Measurements from ENCODE around the gene SLC22A4. TPM values are rescaled to one million over a fixed set of nuclear protein-coding genes. Genes with fewer than 3 reads are reported as not detected.
A peak's percentile ranks its signal among the peaks of the same experiment; 100 is the strongest.

SLC22A4 gene
- total RNA-seq, 1 experiment from 2014 or later: 1.1 TPM

- Histone ChIP-seq H3K4me1 (peaks cover 31% of the 10 kb centered on the region), H3K27me3 (no peaks in the 10 kb centered on the region), H3K4me3 (no peak overlapping the region), H3K36me3 (no peaks in the 10 kb centered on the region), H3K9me3 (replicated peaks) (no peaks in the 10 kb centered on the region), H3K27ac (no peak overlapping the region)
- DNase-seq: no peak
Measured at GRCh38 chr5:132315529-132316067, 21.4 kb downstream of the SLC22A4 start.

- DNase-seq: no peak
Measured at GRCh38 chr5:132319975-132320374, 25.8 kb downstream of the SLC22A4 start.

GRCh38 chr5:132321109-132321721 is 27.0 kb downstream of the SLC22A4 start:
- Histone ChIP-seq H3K27me3 (no peaks in the 10 kb centered on the region), H3K9me3 (replicated peaks) (no peaks in the 10 kb centered on the region), H3K36me3 (no peaks in the 10 kb centered on the region), H3K4me1 (peaks cover 36% of the 10 kb centered on the region), H3K4me3 (no peak overlapping the region), H3K27ac (no peak overlapping the region)
- no peak for DNase-seq

More at GRCh38 chr5:132319975-132320374, 25.8 kb downstream of the SLC22A4 start:
- H3K4me1 ChIP-seq: peaks cover 39% of the 10 kb centered on the region
- no peaks in the 10 kb centered on the region for H3K36me3 ChIP-seq
- H3K4me3 ChIP-seq: no peak overlapping the region
- no peak overlapping the region for H3K27ac ChIP-seq
- H3K27me3 ChIP-seq: no peaks in the 10 kb centered on the region
- no peaks in the 10 kb centered on the region for H3K9me3 ChIP-seq (replicated peaks)

GRCh38 chr5:132322266-132322665 is 28.1 kb downstream of the SLC22A4 start:
- Histone ChIP-seq H3K27me3 (no peaks in the 10 kb centered on the region), H3K4me3 (peak overlapping the region; percentile 25; the same call in 1 of the 2 replicates), H3K27ac (peak overlapping the region; percentile 60; the same call in 1 of the 2 replicates), H3K4me1 (peaks cover 37% of the 10 kb centered on the region), H3K36me3 (no peaks in the 10 kb centered on the region), H3K9me3 (replicated peaks) (no peaks in the 10 kb centered on the region)
- peak; percentile 37 to 46 for DNase-seq

- Histone ChIP-seq H3K4me1 (peaks cover 39% of the 10 kb centered on the region), H3K4me3 (no peak overlapping the region), H3K27ac (no peak overlapping the region; the same call in 1 of the 2 replicates), H3K27me3 (no peaks in the 10 kb centered on the region), H3K36me3 (no peaks in the 10 kb centered on the region), H3K9me3 (replicated peaks) (no peaks in the 10 kb centered on the region)
- DNase-seq: peak in 1 of 2 experiments; percentile 44
Measured at GRCh38 chr5:132323202-132323601, 29.0 kb downstream of the SLC22A4 start.

GRCh38 chr5:132325691-132326090 is 31.5 kb downstream of the SLC22A4 start:
- H3K27ac ChIP-seq: no peak overlapping the region
- H3K9me3 ChIP-seq (replicated peaks): no peaks in the 10 kb centered on the region
- no peak overlapping the region for H3K4me3 ChIP-seq
- no peaks in the 10 kb centered on the region for H3K36me3 ChIP-seq
- no peaks in the 10 kb centered on the region for H3K27me3 ChIP-seq
- H3K4me1 ChIP-seq: peaks cover 30% of the 10 kb centered on the region
- DNase-seq: no peak

- Histone ChIP-seq H3K27ac (no peak overlapping the region), H3K4me3 (no peak overlapping the region), H3K36me3 (no peaks in the 10 kb centered on the region), H3K4me1 (peaks cover 23% of the 10 kb centered on the region), H3K9me3 (replicated peaks) (no peaks in the 10 kb centered on the region), H3K27me3 (no peaks in the 10 kb centered on the region)
- DNase-seq: no peak
Measured at GRCh38 chr5:132327252-132327955, 33.2 kb downstream of the SLC22A4 start.

- Histone ChIP-seq H3K4me3 (no peak overlapping the region), H3K4me1 (no peaks in the 10 kb centered on the region), H3K9me3 (replicated peaks) (peaks cover 3% of the 10 kb centered on the region; the same call in 1 of the 2 replicates), H3K27me3 (no peaks in the 10 kb centered on the region), H3K27ac (no peak overlapping the region), H3K36me3 (no peaks in the 10 kb centered on the region)
- DNase-seq: no peak
Measured at GRCh38 chr5:132334812-132335211, 40.6 kb downstream of the SLC22A4 start.

GRCh38 chr5:132335402-132335801 is 41.2 kb downstream of the SLC22A4 start:
- Histone ChIP-seq H3K27ac (no peak overlapping the region), H3K9me3 (replicated peaks) (peaks cover 3% of the 10 kb centered on the region; the same call in 1 of the 2 replicates), H3K4me3 (no peak overlapping the region), H3K36me3 (no peaks in the 10 kb centered on the region), H3K4me1 (no peaks in the 10 kb centered on the region), H3K27me3 (no peaks in the 10 kb centered on the region)
- DNase-seq: no peak

- peaks cover 3% of the 10 kb centered on the region; the same call in 1 of the 2 replicates for H3K9me3 ChIP-seq (replicated peaks)
- peaks cover 16% of the 10 kb centered on the region for H3K4me1 ChIP-seq
- H3K4me3 ChIP-seq: no peak overlapping the region
- H3K27ac ChIP-seq: no peak overlapping the region
- no peak for DNase-seq
- H3K27me3 ChIP-seq: no peaks in the 10 kb centered on the region
- no peaks in the 10 kb centered on the region for H3K36me3 ChIP-seq
Measured at GRCh38 chr5:132339502-132339901, 45.3 kb downstream of the SLC22A4 start.

- Histone ChIP-seq H3K4me3 (no peak overlapping the region), H3K9me3 (replicated peaks) (peaks cover 3% of the 10 kb centered on the region; the same call in 1 of the 2 replicates)
- peak; percentile 80 to 90 for DNase-seq
Measured at GRCh38 chr5:132342291-132343180, 48.3 kb downstream of the SLC22A4 start.

GRCh38 chr5:132344775-132345514 is 50.8 kb downstream of the SLC22A4 start:
- H3K4me3 ChIP-seq: no peak overlapping the region
- DNase-seq: no peak
- H3K36me3 ChIP-seq: no peaks in the 10 kb centered on the region
- H3K4me1 ChIP-seq: peaks cover 16% of the 10 kb centered on the region
- 0 out of 2 replicates have a peak, but pooled peaks cover 4% of the 10 kb centered on the region for H3K9me3 ChIP-seq (replicated peaks)
- H3K27me3 ChIP-seq: no peaks in the 10 kb centered on the region
- H3K27ac ChIP-seq: no peak overlapping the region

More at GRCh38 chr5:132342291-132343180, 48.3 kb downstream of the SLC22A4 start:
- no peaks in the 10 kb centered on the region for H3K36me3 ChIP-seq
- peaks cover 16% of the 10 kb centered on the region for H3K4me1 ChIP-seq
- H3K27me3 ChIP-seq: no peaks in the 10 kb centered on the region
- no peak overlapping the region for H3K27ac ChIP-seq

- no peak for DNase-seq
- Histone ChIP-seq H3K4me3 (no peak overlapping the region), H3K36me3 (no peaks in the 10 kb centered on the region), H3K4me1 (no peaks in the 10 kb centered on the region), H3K27me3 (peaks cover 8% of the 10 kb centered on the region; the same call in 1 of the 2 replicates), H3K9me3 (replicated peaks) (0 out of 2 replicates have a peak, but pooled peaks cover 9% of the 10 kb centered on the region), H3K27ac (no peak overlapping the region)
Measured at GRCh38 chr5:132353486-132353995, 59.3 kb downstream of the SLC22A4 start.
